IMR-90 (cell line): ENCODE results near the gene FFAR2. TPM values are rescaled to one million over a fixed set of nuclear protein-coding genes. Genes with fewer than 3 reads are reported as not detected.

Experiments
- microRNA-seq, 2 experiments: library from miRNA; stranded (forward) in 1 of 2; unstranded in 1 of 2; fragments of 10-50 nt in 1 of 2; fragments of <30 nt in 1 of 2; gene quantifications in 1 of 2; microRNA quantifications in 1 of 2; one replicate each; pipeline versions ENCODE3 to v1.1.0; 2013 to 2020; ENCODE audit not compliant: insufficient read depth in 1 of 2, insufficient read length in 1 of 2, unreplicated experiment in 1 of 2
- polyA plus RNA-seq, 3 experiments: library from polyadenylated mRNA; depleted of rRNA; stranded (reverse); fragments of >200 nt; gene quantifications; 2 replicates each; pipeline ENCODE4 v1.2.3, GENCODE V29; 2012; ENCODE audit warnings: low replicate concordance in 1 of 3
- small RNA-seq, 5 experiments: library from RNA; depleted of rRNA; stranded (forward); fragments of <200 nt; gene quantifications; one replicate each; pipeline ENCODE3, GENCODE V24; 2012
- total RNA-seq: library from RNA; depleted of rRNA; stranded (reverse); fragments of >200 nt; gene quantifications from 2 replicates; pipeline ENCODE4 v1.2.3, GENCODE V29; 2012; rRNA removed

The FFAR2 gene
- total and polyA plus RNA-seq, 2 of the 4 experiments (the other 2 are of a cell fraction), result not detected

Small RNA genes within 50 kb of the gene (microRNA-seq; reads per million reads assigned to microRNA genes)
- not detected for gene RN7SL491P (ENCODE audit: insufficient read depth, insufficient read length)

Small RNA genes within 50 kb of the gene (small RNA-seq; reads per million reads assigned to genes)
- 0 reads per million in 5 experiments for gene RN7SL491P

Other genes starting within 250 kb of the FFAR2 start
- not detected in 2 replicates for gene FAM187B, start 219.5 kb upstream of the FFAR2 start, total RNA-seq
- gene FAM187B, start 219.5 kb upstream of the FFAR2 start, polyA plus RNA-seq (2012; rRNA removed), result not detected in 2 replicates
- gene LSR, start 199.3 kb upstream of the FFAR2 start, total RNA-seq, result 0.18 and 0.28 TPM in 2 replicates
- gene LSR, start 199.3 kb upstream of the FFAR2 start, polyA plus RNA-seq (2012; rRNA removed), result 0.44 and 0.98 TPM in 2 replicates
- gene USF2, start 179.3 kb upstream of the FFAR2 start, total RNA-seq, result 21.3 and 27.5 TPM in 2 replicates
- gene USF2, start 179.3 kb upstream of the FFAR2 start, polyA plus RNA-seq (2012; rRNA removed), result 65.6 and 82.5 TPM in 2 replicates
- gene HAMP, start 165.7 kb upstream of the FFAR2 start, total RNA-seq, result under 0.01 TPM in 2 replicates
- not detected in 2 replicates for gene HAMP, start 165.7 kb upstream of the FFAR2 start, polyA plus RNA-seq (2012; rRNA removed)
- not detected in 2 replicates for gene MAG, start 156.1 kb upstream of the FFAR2 start, total RNA-seq
- not detected in 2 replicates for gene MAG, start 156.1 kb upstream of the FFAR2 start, polyA plus RNA-seq (2012; rRNA removed)
- 0.18 TPM in 1 of 2 replicates, not detected in the other for gene CD22, start 119.1 kb upstream of the FFAR2 start, total RNA-seq
- 0.22 TPM in 2 replicates for gene CD22, start 119.1 kb upstream of the FFAR2 start, polyA plus RNA-seq (2012; rRNA removed)
- not detected in 2 replicates for gene FFAR1, start 100.4 kb upstream of the FFAR2 start, total RNA-seq
- gene FFAR1, start 100.4 kb upstream of the FFAR2 start, polyA plus RNA-seq (2012; rRNA removed), result not detected in 2 replicates
- not detected in 2 replicates for gene FFAR3, start 89.8 kb upstream of the FFAR2 start, total RNA-seq
- not detected in 2 replicates for gene FFAR3, start 89.8 kb upstream of the FFAR2 start, polyA plus RNA-seq (2012; rRNA removed)
- gene GPR42, start 77.2 kb upstream of the FFAR2 start, total RNA-seq, result not detected in 2 replicates
- gene GPR42, start 77.2 kb upstream of the FFAR2 start, polyA plus RNA-seq (2012; rRNA removed), result not detected in 2 replicates
- not detected in 2 replicates for gene KRTDAP, start 42.2 kb downstream of the FFAR2 start, total RNA-seq
- gene KRTDAP, start 42.2 kb downstream of the FFAR2 start, polyA plus RNA-seq (2012; rRNA removed), result not detected in 2 replicates
- gene DMKN, start 65.4 kb downstream of the FFAR2 start, total RNA-seq, result 0.28 and 0.36 TPM in 2 replicates
- gene DMKN, start 65.4 kb downstream of the FFAR2 start, polyA plus RNA-seq (2012; rRNA removed), result 2.2 and 2.4 TPM in 2 replicates
- gene SBSN, start 80.1 kb downstream of the FFAR2 start, total RNA-seq, result 0.56 and 0.72 TPM in 2 replicates
- gene SBSN, start 80.1 kb downstream of the FFAR2 start, polyA plus RNA-seq (2012; rRNA removed), result 6.4 and 6.9 TPM in 2 replicates
- not detected in 2 replicates for gene GAPDHS, start 85.2 kb downstream of the FFAR2 start, total RNA-seq
- not detected in 2 replicates for gene GAPDHS, start 85.2 kb downstream of the FFAR2 start, polyA plus RNA-seq (2012; rRNA removed)
- 59.2 and 67.6 TPM in 2 replicates for gene TMEM147, start 97.4 kb downstream of the FFAR2 start, total RNA-seq
- 108 and 132 TPM in 2 replicates for gene TMEM147, start 97.4 kb downstream of the FFAR2 start, polyA plus RNA-seq (2012; rRNA removed)
- gene ATP4A, start 115.4 kb downstream of the FFAR2 start, total RNA-seq, result not detected in 2 replicates
- not detected in 2 replicates for gene ATP4A, start 115.4 kb downstream of the FFAR2 start, polyA plus RNA-seq (2012; rRNA removed)
- gene PMIS2, start 137.9 kb downstream of the FFAR2 start, total RNA-seq, result not detected in 2 replicates
- not detected in 2 replicates for gene PMIS2, start 137.9 kb downstream of the FFAR2 start, polyA plus RNA-seq (2012; rRNA removed)
- gene HAUS5, start 164.5 kb downstream of the FFAR2 start, total RNA-seq, result 3.1 and 3.4 TPM in 2 replicates
- 6.2 and 6.4 TPM in 2 replicates for gene HAUS5, start 164.5 kb downstream of the FFAR2 start, polyA plus RNA-seq (2012; rRNA removed)
- gene RBM42, start 180.8 kb downstream of the FFAR2 start, total RNA-seq, result 19.0 and 20.6 TPM in 2 replicates
- gene RBM42, start 180.8 kb downstream of the FFAR2 start, polyA plus RNA-seq (2012; rRNA removed), result 41.5 and 53.9 TPM in 2 replicates
- 0.28 TPM in 1 of 2 replicates, not detected in the other for gene ETV2, start 193.5 kb downstream of the FFAR2 start, total RNA-seq
- 1.2 and 1.4 TPM in 2 replicates for gene ETV2, start 193.5 kb downstream of the FFAR2 start, polyA plus RNA-seq (2012; rRNA removed)
- 913 and 983 TPM in 2 replicates for gene COX6B1, start 200.1 kb downstream of the FFAR2 start, total RNA-seq
- gene COX6B1, start 200.1 kb downstream of the FFAR2 start, polyA plus RNA-seq (2012; rRNA removed), result 824 and 914 TPM in 2 replicates
- gene UPK1A, start 218.3 kb downstream of the FFAR2 start, total RNA-seq, result not detected in 2 replicates
- 0.20 and 0.21 TPM in 2 replicates for gene UPK1A, start 218.3 kb downstream of the FFAR2 start, polyA plus RNA-seq (2012; rRNA removed)